HG03342 (cell line): Measurements from ENCODE around the gene PGD.
"Not testable (repeated sequence)": the region's sequence is repeated elsewhere in the genome, so short reads cannot be mapped to it uniquely, and the experiment has no call there.

Source experiments
- ATAC-seq: cut with Tn5 transposase; IDR thresholded peaks from one replicate; pipeline ENCODE4 v1.9.1; 2021; ENCODE audit warnings: mild to moderate bottlenecking, moderate library complexity; ENCODE audit not compliant: unreplicated experiment

The PGD gene

DNA sequence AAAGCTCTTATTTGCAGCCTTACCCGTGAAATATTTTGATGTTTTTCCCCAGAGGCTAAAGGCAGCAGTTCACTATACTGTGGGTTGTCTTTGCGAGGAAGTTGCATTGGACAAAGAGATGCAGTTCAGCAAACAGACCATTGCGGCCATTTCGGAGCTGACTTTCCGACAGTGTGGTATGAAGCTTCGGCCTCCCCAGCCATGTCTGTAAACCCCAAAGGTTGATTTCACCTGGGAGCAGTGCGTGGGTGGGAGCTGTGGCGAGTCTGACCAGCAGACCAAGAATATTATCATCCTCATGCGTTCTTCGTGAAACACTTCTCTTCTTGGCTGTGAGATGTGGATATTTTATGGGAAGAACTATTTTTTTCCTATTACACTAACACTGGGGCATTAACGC is 34.9 kb downstream of the PGD start:
- no peak for ATAC-seq

DNA sequence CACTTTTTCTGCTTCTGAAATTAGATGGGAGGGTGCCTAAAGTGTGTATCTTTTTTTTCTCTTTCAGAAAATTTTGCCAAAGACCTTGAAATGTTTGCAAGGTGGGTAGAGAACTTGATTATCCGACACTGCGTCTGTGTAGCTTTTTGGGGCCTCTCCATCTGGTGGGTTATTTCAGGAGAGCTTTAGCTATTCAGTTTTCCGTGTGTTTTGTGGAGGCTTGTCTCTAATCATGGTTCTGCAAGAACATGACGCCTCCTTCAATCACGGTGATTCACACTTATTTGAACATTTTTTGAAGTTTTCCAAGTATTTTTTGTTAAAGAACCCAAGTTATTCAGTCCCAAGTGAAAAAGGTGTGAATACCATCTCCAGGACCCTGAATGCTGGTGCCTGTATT is 35.7 kb downstream of the PGD start:
- ATAC-seq = no peak

- ATAC-seq = no peak
Measured at GRCh38 chr1:10437052-10437451, 38.2 kb downstream of the PGD start.

DNA sequence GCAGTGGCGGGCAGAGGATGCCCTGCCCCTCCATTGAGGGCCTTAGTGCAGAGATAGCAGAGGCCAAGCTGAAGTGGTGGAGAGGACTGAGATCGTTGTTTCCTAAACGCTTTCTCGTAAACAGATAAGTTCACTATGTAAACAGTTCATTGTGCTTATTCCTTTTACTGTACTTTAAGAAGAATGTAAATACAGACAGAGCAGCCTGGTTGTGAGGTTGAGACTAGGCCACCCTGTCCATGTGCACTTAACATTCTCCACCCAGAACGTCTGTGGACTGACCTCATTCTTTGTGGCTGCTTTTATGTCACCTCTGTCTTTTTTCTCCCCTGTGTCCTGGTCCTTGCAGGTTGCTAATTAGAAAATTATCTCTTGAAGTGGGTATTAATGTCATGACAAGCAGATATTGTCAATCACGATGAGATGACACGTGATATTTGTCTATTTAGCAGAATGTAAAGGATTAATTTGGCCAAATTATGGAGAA is 39.9 kb downstream of the PGD start:
- ATAC-seq = no peak

GRCh38 chr1:10440305-10440704 is 41.4 kb downstream of the PGD start:
- no peak for ATAC-seq

DNA sequence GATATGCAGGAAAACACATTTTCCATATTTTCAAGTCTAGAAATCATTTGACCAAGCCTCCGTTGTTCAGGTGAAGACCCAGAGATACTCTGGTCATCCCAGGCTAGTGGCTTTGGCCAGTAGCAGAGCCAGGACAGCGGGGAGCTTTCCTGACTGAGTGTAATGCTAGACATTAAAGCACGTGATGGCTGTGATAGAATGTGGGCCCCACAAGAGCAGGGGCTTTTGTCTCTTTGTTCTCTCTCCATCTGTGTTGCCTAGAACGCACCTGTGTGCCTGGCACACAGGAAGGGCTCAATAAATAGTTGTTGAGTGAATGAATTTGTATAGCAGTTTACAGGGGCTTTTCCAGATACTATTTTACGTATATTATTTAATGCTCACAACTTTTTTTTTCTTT is 41.9 kb downstream of the PGD start:
- no peak for ATAC-seq

GRCh38 chr1:10444248-10444647 is 45.4 kb downstream of the PGD start:
- no peak for ATAC-seq

DNA sequence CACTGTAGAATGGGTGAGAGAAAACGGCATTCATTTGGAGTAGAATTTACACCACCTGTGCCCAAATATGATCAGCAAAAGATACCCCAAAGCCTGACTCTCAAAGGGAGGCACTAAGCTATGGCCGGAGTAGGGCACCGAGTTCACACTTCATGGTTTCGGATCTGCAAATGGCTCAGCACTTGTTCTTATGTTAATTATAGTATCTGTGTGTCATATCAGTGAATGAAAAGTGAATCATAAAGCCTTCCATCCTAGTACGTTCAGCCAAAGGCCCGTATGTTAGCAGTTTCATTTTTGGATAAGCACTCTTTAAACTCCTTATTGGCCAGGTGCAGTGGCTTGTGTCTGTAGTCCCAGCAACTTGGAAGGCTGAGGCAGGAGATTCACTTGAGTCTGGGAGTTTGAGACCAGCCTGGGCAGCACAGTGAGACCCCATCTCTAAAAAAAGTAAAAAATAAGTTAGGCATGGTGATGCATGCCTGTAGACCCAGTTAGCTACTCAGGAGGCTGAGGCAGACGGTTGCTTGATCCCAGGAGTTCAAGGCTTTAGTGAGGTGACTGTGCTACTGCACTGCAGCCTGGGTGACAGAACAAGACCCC is 46.0 kb downstream of the PGD start:
- no peak for ATAC-seq

DNA sequence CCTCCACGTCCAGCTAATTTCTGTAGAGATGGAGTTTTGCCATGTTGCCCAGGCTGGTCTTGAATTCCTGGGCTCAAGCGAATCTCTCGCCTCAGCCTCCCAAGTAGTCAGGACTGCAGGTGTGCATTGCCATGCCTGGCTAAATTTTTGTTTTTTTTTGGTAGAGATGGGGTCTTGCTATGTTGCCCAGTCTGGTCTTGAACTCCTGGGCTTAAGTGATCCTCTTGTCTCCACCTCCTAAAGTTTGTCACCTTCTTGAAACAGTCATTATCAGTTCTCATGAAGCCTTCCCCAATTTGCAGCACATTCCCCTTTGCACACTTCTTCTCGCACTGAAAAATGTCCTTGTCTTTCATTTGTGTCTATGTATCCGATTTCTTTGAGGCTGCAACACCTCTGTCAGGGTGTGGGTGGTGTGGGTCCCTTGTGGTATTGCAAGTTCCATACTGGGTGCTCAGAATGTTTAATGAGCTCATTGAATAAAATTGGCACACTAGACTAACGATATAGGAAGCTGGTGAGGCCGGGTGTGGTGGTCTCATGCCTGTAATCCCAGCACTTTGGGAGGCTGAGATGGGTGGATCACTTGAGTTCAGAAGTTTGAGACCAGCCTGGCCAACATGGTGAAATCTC is 48.0 kb downstream of the PGD start:
- ATAC-seq = no peak

DNA sequence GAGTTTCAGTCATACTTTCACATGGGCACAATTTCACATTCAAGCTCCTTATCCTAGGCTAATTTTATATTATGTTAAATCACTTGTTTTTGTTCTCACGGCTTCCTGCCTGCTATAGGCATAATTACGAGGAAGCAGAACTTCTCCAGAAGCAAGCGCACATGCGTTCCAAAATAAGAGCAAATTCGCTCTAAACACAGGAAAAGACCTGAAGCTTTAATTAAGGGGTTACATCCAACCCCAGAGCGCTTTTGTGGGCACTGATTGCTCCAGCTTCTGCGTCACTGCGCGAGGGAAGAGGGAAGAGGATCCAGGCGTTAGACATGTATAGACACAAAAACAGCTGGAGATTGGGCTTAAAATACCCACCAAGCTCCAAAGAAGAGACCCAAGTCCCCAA is 50.9 kb downstream of the PGD start, which contains the start of gene CORT:
Gene CORT (plus strand): TSS at position 281 of the 400 bp plus-strand sequence. CDS start 193 bp downstream, outside the sequence.
- ATAC-seq = no peak

- ATAC-seq = no peak
Measured at GRCh38 chr1:10450156-10450814, 51.4 kb downstream of the PGD start.

GRCh38 chr1:10450836-10451235 is 52.0 kb downstream of the PGD start:
- no peak for ATAC-seq

DNA sequence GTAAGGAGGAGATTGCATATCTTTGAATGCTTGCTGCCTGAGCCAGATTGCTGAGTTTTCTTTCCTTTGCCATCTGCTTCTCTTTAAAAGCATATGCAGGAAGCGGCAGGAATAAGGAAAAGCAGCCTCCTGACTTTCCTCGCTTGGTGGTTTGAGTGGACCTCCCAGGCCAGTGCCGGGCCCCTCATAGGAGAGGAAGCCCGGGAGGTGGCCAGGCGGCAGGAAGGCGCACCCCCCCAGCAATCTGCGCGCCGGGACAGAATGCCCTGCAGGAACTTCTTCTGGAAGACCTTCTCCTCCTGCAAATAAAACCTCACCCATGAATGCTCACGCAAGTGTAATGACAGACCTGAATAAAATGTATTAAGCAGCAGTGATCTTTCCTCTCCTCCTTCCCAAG is 52.4 kb downstream of the PGD start:
- ATAC-seq = no peak

- ATAC-seq = no peak
Measured at GRCh38 chr1:10456048-10456447, 57.2 kb downstream of the PGD start.

DNA sequence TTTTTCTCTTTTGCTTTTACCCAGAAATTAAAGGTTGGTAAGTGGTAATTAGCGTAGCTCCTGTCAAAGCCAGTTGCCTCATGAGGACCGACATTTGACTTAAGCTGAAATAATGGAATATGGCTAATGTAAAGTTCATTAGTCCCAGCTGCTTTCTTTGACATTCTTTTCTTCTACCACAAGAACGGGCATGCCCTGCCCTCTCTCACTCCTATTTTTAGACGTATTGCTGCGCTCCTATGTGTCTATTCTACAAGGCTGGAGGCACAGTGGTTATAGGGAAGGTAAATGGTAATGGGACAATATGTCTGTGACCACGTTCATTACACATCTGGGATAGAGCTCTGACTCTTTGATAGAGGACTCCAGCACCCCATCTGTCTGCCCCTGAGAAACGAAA is 57.8 kb downstream of the PGD start:
- ATAC-seq = no peak

GRCh38 chr1:10457462-10457861 is 58.6 kb downstream of the PGD start:
- not testable (repeated sequence) for ATAC-seq

GRCh38 chr1:10457875-10458274 is 59.0 kb downstream of the PGD start:
- ATAC-seq = no peak

- no peak for ATAC-seq
Measured at GRCh38 chr1:10459184-10459583, 60.3 kb downstream of the PGD start.

DNA sequence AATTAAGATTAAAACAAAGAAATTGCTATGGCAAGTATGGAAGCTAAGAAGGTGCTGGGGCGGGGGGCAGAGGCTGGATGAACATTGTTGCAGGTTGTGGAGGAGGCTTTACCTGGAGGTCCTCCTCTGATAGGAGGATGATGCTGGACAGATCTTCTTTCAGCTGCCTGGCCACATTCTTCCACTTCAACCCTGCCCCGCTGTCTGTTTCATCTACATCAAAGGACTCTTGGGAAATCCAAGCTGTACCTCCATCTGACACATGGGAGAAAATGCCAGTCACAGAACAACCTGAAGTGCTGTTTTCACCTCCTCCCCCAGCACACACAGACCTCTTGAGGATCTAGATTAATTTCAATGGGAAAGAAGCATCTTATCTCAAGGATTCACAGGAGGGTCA is 68.2 kb downstream of the PGD start:
- ATAC-seq = no peak

DNA sequence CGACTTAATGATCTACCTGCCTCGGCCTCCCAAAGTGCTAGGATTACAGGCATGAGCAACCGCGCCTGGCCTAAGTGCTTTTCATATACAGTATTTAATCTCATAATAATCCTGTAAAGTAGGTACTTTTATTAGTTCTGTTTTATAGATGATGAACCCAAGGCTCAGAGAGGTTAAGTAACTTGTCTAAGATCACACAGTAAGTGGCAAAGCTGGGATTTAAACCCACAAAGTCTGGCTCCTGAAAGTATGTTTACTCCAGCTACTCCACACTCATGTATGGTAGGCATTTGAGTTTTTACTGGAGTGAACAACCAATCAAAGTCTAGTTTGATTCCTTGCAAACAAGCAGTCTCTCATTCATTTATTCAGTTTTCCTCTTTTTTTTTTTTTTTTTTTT is 71.2 kb downstream of the PGD start:
- no peak for ATAC-seq
